HG02840 (cell line): ENCODE results near the gene ANKRD23.
"Not testable (repeated sequence)": the region's sequence is repeated elsewhere in the genome, so short reads cannot be mapped to it uniquely, and the experiment has no call there.

Source experiments
- ATAC-seq: cut with Tn5 transposase; IDR thresholded peaks from one replicate; pipeline ENCODE4 v1.9.1; 2021; ENCODE audit warnings: mild to moderate bottlenecking, moderate library complexity, moderate number of reproducible peaks; ENCODE audit not compliant: unreplicated experiment, low FRiP score

The ANKRD23 gene

DNA sequence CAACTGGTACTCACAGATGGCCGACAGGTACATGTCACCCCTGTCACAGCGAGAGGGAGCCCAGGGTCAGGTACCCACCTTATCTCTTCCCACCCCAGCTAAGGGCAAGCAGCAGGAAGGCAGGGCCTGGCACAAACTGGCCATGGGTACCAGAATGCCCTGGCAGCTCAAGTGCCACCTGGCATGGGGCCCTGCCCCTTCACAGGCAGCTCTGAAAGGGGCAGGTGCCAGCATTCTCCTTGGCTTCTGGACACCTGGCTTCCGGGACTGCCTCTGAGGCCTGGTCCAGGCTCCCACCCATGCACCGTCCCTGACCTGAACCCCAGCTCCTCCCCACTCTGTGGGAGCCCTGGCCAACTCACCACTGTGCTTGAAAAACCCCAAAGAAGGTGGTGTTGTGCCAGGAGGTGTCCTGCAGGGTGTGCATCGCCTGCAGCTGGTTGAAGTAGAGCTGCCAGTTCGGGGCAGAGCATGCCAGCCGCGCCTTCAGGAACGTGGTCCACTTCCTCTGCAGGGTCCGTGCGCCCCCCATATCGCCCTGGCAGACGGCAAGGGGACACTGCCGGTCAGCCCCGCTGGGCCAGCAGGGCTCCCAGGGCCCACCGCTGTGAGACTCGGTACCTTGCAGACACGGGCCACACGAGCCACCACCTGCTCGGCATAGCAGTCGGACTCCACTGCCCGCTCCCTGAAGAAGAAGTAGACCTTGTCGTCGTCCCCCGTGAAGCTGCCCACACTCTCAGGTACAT lies 20.7 kb upstream of the ANKRD23 start:
- no peak for ATAC-seq

DNA sequence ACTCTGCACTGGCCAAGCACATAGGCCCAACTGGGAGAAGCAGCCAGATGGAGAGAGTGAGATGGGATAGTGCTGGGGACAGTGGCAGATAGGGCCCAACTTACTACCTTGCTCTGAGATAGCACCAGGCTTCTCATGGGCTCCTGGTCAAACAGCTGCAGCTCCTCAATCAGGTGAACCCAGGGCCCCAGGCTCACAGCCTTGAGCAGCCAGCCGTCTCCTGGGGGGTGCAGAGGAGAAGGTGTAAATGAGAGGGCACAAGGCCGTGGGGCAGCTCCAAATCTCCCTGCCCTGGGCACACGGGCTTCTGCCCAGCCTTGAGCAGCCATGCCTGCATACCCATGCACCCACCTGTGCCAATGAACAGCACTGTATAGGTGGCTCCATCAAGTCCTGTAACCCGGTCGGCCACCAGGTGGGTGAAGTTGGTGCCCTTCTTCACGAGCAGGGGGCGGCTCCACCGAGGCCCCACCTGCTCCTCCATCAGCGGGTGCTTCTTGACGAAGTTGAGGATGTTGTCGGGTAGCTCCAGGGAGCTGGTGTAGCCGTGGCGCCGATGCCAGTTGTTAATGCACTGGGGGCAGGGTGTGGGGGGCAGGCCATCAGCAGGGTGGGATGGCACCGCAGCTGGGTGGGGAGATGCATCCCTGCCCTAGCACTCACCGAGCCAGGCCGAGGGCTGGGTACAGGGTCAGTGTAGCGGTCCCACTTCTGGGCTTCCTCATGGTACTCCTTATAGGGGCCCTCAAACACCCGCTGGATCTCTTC lies 19.9 kb upstream of the ANKRD23 start:
- ATAC-seq = no peak

DNA sequence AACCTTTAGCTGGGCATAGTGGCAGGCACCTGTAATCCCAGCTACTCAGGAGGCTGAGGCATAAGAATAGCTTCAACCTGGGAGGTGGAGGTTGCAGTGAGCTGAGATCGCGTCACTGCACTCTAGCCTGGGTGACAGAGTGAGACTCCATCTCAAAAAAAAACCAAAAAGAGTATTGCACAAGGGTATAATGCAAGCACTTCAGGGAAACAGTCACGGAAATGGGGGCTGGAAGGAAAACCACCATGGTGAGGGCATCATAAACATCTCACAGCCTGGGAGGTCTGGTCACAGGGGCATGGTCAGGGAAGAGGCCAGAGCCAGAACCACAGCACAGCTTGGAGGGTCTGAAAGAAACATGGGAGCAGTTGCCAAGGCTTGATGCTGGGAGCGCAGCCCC lies 19.2 kb upstream of the ANKRD23 start:
- not testable (repeated sequence) for ATAC-seq

DNA sequence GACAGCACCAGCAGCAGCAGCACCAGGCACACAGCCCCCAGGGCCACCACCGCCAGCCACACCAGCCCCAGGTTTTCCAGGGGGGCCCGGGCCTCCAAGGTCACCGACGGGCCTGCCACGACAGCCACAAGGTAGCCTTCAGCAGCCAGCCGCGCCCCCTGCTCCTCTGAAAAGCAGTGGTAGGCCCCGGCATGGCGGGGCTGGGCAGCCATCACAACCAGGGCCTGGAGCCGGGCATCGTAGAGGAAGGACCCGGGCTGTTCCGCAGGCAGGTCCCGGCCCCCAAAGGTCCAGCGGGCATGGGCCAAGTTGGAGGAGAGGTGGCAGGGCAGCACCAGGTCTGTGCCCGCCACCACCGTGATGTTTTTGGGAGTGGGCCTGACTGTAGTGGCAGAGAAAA lies 17.3 kb upstream of the ANKRD23 start:
- no peak for ATAC-seq

DNA sequence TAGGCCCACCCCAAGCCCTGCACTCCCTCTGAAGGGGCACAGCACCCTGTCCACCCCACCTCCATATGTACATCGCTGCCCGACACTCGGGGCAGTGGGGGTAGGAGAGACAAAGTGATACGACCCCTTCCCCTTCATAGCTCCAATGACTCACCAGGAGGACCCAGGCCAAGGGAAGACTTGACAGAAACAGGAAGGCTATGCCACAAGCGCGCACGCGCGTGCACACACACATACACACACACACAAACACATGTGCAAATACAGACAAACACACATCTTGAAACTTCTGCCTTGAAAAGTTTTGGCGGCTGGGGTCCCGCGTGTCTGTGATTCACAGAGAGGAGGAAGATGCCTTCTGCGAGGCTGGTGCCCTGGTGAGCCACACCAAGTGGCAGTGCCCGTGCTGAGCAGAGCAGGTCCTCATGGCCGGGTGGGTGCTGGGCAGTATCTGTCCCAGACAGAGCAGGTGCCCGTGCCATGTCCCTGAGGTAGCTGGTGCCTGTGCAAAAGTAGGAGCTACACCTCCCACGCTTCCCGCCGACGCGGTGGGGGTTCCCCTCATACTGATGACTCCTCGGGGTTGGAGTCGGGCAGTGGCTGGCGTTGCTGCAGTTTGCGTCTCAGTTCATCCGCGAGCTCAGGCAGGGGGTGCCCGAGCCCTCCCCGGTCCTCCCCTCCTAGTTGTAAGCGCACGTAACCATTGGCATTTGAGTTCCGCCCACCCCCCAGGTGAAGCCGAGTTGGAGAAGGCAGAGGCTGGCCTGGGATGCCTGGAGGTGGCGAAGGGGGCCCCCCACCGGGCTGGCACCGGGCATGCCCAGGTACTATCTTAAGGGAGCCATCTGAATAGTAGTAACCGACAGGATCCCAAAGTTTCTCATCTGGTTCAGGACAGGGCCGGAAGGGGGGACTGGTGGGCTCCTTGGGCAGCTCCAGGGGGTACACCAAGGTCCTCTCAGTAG lies 16.5 kb upstream of the ANKRD23 start:
- ATAC-seq = no peak

DNA sequence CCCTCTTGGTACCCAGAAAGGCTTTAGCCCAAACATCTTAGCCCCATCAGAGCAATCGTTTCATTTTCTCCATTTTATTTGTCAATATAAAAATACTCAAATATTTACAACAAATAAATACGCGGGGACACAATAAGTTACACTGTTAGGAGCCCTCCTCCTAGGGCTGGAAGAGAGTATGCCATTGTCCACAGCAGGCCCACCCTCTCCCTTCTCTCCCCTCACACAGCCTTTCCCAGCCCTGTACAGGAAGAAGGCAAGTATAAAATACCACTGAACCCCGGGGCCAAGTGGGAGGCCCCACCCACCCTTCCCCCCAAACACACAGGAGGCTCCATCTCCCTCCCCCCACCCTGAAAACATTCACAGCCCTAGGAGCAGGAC lies 15.9 kb upstream of the ANKRD23 start:
- no peak for ATAC-seq

DNA sequence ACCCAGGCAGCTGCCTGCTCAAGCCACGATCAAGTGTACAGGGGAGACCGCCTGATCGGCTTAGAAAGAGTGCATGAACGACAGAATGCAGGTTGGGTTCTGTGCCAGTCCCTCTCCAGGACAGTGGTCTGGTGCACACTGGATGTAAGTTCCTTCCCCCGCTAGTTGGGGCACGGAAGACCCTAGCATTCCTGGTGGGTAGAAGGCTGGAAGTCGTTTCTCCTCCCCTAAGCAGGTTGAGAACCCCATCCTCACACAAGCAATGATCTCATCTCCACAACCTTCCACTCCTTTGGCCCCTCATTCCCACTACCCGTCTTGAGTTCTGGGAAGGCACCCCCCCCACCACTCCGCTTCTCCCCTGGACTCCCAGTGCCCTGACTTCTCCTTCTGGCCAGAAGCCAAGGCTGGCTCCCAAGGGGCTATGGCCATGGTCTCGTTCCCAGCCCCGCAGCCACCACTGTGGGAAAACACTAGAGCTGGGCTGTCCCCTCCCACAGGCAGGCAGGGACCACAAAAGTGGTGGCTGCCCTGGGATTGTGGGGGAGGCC lies 15.4 kb upstream of the ANKRD23 start:
- ATAC-seq = no peak

DNA sequence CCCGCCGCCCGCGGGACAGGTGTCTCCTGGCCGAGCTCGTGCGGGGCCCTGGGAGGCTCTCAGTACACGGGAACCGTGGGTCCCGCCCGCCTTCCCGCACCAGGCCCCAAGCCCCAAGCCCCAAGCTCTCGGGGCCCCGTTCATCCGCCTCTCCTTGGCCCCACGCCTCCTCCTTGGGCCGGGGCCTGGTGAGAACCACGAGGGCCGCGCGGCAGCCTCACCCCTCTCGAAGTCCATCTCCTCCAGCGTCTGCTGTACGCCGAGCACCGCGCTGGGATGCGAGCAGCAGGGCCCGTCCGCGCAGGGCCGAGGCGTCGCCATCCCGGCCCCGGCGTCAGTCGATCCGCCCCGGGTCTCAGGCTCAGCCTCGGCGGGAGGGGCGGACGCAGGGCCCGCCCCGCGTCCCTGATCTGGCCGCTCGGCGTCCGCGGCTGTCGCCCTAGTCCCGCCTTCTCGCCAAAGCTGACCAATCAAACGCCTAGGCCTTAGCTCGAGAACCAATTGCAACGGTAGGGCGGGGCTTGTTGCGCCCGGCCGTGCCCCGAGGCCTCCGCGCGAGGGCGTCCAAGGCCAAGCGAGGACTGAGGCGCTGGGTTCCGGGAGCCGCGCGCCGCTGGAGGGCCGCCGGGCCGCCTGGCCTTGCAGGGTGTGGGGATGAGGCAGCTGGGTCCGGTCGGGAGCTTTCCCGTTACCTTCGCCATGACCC lies 14.0 kb upstream of the ANKRD23 start, which contains the start of gene ANKRD39:
Gene ANKRD39, minus strand, starts transcription at position 350 of the 706 bp plus-strand sequence. Its CDS starts 29 bp downstream, at position 321.
- peak; percentile 95 for ATAC-seq

DNA sequence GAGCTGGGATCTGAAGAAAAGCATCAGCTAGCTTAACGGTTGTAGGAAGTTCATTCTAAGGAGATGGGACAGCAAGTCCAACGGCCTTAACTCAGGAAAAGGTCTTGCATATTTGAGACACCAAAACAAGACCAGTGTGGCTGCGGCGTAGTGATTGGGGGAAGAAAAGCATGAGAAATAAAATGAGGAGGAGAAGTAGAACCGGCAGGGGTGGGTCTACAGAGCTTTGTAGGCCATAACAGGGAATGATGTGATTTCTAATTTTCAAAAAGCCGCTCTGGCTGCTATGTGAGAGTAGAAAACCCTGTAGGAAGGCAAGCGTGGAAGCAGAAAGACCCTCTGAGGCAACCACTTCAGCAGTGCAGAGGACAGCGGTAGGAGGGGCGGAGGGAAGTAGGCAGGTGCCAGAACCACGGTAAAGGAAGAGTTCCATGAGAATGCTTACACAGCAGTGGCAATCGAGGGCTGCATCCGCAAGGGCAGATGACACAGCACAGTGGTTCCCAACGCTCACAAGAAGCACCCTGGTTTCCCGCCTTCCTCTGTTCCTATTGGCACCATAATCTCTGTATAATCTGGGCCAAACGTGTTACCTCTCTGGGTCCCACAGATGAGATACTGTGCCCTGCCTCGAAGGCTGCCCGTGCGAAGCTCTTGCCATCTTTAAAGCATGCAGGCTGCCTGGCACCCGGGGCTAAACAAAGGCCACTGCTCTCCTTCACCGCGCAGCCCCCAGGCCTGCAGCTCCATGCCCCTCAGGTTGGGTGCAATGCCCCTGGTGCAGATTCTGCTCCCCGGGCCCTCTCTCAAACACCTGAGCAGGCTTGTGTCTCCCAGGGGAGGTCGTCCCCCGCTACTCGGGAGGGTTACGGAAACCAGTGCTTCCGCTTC lies 13.2 kb upstream of the ANKRD23 start:
- ATAC-seq = no peak

DNA sequence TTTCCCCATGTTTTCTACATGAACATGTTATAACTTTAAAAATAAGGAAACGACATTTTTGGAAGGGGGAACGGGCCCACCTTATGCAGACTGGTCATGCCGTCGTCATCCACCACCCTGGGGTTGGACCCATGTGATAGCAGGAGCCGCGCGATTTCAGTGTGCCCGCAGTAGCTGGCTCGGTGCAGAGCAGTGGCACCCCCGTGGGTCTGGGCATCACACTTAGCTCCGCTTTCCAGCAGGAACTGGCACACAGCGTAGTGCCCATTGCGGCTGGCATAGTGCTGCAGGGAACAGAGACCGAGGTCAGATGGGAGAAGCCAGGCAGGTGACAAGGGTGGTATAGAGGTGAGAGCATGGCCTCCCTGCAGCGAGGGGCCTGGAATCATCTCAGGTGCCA lies 9.5 kb upstream of the ANKRD23 start:
- ATAC-seq = no peak

DNA sequence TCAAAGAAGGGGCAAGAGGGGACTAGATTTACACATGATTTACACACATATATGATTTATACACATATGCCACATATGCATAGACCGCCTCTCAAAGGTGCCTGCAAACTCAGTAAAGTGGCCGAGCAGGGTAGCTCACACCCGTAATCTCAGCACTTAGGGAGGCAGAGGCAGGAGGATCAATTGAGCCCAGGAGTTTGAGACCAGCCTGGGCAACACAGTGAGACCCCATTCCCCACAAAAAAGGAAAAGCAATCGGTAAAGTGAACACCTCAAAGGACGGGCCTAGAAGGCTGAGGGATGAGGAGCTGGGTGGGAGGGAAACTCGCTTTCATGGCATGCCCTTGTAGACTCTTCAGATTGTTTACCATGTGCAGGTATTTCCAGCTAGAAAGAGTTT lies 8.8 kb upstream of the ANKRD23 start:
- ATAC-seq = no peak

DNA sequence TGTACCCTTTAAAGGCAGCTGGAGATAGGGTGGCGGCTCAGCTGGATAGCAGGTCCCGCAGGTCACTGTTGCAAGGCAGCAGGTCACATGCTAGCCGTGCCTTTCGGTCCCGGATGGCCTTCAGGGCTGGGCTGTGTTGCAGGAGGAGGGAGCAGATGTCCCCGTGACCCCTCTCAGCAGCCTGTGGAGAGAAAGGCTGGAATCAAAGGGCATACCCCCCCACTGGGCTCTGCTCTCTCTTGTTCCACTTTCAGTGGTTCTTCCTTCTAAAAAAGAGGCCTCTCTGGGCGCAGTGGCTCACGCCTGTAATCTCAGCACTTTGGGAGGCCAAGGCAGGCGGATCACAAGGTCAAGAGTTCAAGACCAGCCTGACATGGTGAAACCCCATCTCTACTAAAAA lies 4.4 kb upstream of the ANKRD23 start:
- no peak for ATAC-seq

DNA sequence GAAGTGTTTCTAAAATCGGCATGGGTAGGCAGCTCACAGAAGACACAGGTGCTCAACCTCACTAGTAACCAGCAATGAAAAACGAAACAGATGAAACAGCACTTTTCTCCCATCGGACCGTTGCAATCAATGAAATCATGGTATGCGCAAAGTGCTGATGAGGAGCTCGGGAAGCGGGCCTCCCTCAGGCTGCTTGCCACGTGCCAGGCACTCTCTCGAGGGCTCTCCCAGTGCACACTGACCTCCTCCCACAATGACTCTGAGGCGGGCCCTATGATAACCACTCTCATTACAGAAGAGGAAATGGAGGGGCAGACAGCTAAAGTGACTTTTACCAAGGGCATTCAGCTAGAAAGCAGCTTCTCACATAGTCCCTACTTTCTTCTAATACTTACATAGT lies 3.8 kb upstream of the ANKRD23 start:
- no peak for ATAC-seq

DNA sequence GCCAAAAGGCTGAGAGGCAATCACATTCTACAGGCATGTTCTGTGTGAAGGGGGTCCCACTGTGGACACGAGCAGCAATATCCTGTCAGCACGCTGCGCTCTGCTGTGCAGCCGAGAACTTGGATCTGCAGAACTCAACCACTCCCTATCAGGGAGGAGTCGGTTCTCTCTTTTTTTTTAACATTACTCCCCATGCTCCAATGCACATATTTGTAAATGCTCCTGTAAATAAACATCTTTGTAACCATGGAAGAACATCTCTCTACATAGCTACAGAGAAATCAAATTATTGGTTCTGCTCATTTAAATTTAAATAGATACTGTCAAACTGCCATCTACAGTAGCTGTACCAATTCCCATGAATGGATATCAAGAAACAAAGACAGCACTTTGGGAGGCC lies 3.0 kb upstream of the ANKRD23 start:
- no peak for ATAC-seq

DNA sequence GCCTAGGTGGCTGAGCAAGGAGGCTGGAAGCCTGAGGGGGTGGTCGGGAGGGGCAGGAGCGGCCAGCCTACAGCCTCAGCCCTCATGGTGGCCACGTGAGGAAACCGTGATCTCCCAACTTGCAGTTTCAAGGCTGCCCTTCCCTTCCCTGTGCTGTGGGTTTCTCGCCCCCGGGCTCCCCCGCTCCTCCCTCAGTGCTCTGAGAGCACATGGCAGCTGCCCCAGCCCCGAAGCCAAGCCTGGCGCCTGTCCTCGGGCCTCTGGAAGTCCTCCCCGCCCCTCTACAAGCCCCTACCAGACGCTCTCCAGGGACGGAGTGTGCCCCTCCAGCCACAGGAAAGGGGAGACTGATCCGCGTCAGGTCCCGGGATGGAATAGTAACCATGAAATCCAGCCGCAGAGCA lies 586 bp upstream of the ANKRD23 start:
- ATAC-seq = no peak

DNA sequence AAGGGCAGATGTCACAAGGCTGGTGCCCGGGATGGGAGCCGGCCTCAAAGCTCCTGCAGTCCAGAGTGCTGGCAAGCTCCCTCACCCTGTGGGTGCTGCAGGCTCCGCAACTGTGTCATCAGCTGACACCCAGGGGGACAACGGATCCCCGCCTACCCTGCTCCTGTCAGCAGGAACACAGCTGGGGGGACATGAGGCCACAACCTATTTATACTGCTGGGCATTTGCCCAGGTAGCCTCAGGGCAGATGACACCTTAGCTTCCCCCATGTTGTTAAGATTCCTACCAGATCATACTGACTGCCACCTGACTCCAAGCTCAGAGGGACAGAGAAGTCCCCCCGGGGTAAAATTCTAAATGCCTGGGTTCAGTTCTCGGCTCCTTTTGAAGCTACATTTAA lies 1.2 kb downstream of the ANKRD23 start:
- no peak for ATAC-seq

DNA sequence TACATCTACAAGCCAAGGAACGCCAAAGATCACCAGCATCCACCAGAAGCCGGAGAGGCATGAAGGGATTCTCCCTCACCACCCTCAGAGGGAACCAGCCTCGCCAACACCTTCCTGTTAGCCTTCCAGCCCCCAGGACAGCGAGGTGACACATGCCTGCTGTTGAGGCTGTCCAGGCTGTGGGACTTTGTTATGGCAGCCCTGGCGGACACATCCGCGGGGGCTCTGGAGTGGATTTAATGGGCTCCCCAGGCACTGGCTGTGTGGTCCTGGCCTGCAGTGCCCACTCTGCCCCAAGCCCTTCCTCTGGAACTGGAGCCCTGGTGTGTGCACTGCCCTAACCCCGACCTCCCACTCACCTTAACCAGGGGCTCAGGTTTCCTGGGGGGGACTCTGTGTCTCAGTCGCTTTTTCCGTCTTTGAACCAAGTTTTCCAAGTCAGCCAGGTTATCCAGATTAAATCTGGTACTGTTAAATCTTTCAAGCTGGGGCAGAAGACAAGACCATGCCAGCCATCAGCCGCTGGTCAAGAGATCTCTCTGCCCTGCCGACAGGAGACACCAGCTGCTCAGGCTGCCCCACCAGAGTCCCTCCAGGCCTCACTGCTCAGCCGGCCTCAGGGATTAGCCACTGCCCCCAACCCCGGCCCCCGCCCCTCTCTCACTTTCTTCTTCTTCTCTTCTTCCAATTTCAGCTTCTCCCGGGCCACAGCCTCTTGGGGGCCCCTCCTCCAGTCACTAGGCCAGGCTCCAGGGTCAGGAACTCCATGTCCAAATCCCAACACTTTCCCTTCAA lies 1.9 kb downstream of the ANKRD23 start:
- ATAC-seq = no peak
